Right lobe of liver (tissue), 6 donors: ENCODE measurements around the gene BBS1. TPM values are rescaled to one million over a fixed set of nuclear protein-coding genes. Genes with fewer than 3 reads are reported as not detected.

ENCODE experiments used
- ATAC-seq, 4 donors: fragments of 200-7000 bp; cut with Tn5 transposase; one replicate each; pipeline ENCODE4 v1.9.1; 2020; ENCODE audit warnings: mild to moderate bottlenecking in 4 of 4, moderate library complexity in 4 of 4
- DNase-seq, 3 donors: peaks; one replicate each; pipeline ENCODE4 v3.0.0-alpha.2; 2020
- H3K27ac ChIP-seq, 3 donors: fragments of 200-600 bp; one replicate each; pipeline ENCODE4 v1.8.0; 2022
- H3K27me3 ChIP-seq, 2 donors: fragments of 200-600 bp; one replicate each; pipeline ENCODE4 v1.8.0; 2022
- H3K36me3 ChIP-seq, 4 donors: fragments of 200-600 bp; sonication (generic) in 1 of 4; one replicate each; pipeline versions ENCODE4 v1.5.1 to v1.8.0; 2017 to 2022; ENCODE audit warnings: control low read depth in 1 of 4
- H3K4me1 ChIP-seq, 4 donors: fragments of 200-600 bp; sonication (generic) in 1 of 4; one replicate each; pipeline versions ENCODE4 v1.5.1 to v1.8.0; 2017 to 2022; ENCODE audit warnings: control low read depth in 1 of 4
- H3K4me3 ChIP-seq, 3 donors: fragments of 200-600 bp; one replicate each; pipeline ENCODE4 v1.8.0; 2022
- H3K9me3 ChIP-seq, 4 donors: fragments of 200-600 bp; sonication (generic) in 1 of 4; one replicate each; pipeline versions ENCODE4 v1.5.1 to v1.8.0; 2017 to 2022; ENCODE audit warnings: control low read depth in 1 of 4
- CTCF ChIP-seq, 4 donors: fragments of 200-600 bp in 3 of 4; fragments of 450-650 bp in 1 of 4; IDR thresholded peaks; one replicate each; pipeline versions ENCODE4 v1.5.1 to v1.8.0; 2016 to 2022; ENCODE audit warnings: antibody characterized with exemption in 4 of 4, mild to moderate bottlenecking in 2 of 4
- POLR2A ChIP-seq: fragments of 450-650 bp; IDR thresholded peaks from one replicate; pipeline ENCODE4 v1.6.1; 2017; ENCODE audit warnings: antibody characterized with exemption, mild to moderate bottlenecking
- WGBS: methylation state at CpG from one replicate; pipeline ENCODE4 v1.1.6; 2018; ENCODE audit warnings: low coverage, low lambda C conversion rate; ENCODE audit not compliant: insufficient coverage; ENCODE audit errors: missing lambda C conversion rate; 5-methylcytosine and 5-hydroxymethylcytosine counted together
- intact Hi-C, 2 donors: fragments of 100-400 bp; cut with DNase I; formaldehyde crosslinking; loops; one replicate each; pipeline versions ENCODE4 v1.11.2 to v1.14.1; 2022
- total RNA-seq, 6 experiments: library from RNA; depleted of rRNA in 2 of 6; stranded (reverse); fragments of >200 nt in 2 of 6; fragmentation: NEBNext Ultra II Directional in 3 of 6; extraction: Animal tissue kit (Norgen Biotek cat#: 25700) in 3 of 6; gene quantifications; one replicate each; pipeline versions ENCODE4 v1.1.0 to v1.2.4, GENCODE V29; 2016 to 2023
- donor health status: DM: no; HTN: yes; CAD: no.
- donor health status: DM: no; HTN: no; CAD: no.
- donor health status: DM: no; HTN: no; CAD: no.
- donor health status: DM: no; HTN: yes; CAD: no.
- donor health status: DM: no; HTN: yes; CAD: no.

Gene BBS1
- total RNA-seq, 6 experiments from 2014 or later: 6.2 to 18.1 (median 11.2) TPM

DNA sequence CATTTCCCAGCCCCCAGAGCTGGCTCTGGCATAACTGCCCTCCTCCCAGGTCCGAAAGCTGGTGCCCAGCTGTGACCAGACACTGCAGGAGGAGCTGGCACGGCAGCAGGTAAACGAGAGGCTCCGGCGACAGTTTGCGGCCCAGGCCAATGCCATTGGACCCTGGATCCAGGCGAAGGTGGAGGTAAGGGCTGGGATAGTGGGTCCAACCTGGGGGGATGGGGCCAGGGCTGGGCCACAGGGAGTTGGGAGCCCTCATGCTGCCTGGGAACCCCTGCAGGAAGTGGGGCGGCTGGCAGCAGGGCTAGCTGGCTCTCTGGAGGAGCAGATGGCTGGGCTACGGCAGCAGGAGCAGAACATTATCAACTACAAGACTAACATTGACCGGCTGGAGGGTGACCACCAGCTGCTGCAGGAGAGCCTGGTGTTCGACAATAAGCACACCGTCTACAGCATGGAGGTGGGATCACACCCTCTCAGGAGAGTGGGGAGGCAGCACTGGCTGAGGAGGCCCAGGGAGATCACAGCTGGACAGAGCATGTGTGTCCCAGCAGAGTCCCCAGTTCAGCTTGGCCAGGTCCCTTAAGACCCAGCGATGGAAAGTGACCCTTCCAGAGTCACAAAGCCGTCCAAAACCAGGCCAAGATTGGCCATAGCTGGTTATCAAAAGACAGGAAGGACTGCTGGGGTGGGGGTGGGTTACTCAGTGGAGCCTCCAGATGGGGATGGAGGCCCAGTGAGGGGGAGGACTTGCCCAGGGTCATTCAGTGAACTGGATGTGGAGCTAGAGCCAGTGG, 50.9 kb downstream of the BBS1 start:
- WGBS: no CpG with 5 or more reads among the region's 14 CpGs
- intact Hi-C loops: no loop called here
- Histone ChIP-seq H3K4me3 (no peak overlapping the region), H3K27me3 (no peaks in the 10 kb centered on the region), H3K36me3 (no peaks in the 10 kb centered on the region), H3K4me1 (peaks cover 0 to 4% (median 0%) of the 10 kb centered on the region in 4 donors), H3K27ac (no peak overlapping the region), H3K9me3 (no peaks in the 10 kb centered on the region)
- DNase-seq (no peak), ATAC-seq (no peak)
- TF ChIP-seq CTCF (IDR thresholded peaks at IDR 0.05) (no peak), POLR2A (no peak)

- H3K9me3 ChIP-seq: no peaks in the 10 kb centered on the region
- ATAC-seq: no peak
- WGBS: no CpG with 5 or more reads among the region's 9 CpGs
- TF ChIP-seq CTCF (IDR thresholded peaks at IDR 0.05) (no peak), POLR2A (no peak)
- H3K27ac ChIP-seq: no peak overlapping the region
- H3K4me3 ChIP-seq: no peak overlapping the region
- no peak for DNase-seq
- intact Hi-C loops: no loop called here
- no peaks in the 10 kb centered on the region for H3K27me3 ChIP-seq
- peaks cover 0 to 4% (median 0%) of the 10 kb centered on the region in 4 donors for H3K4me1 ChIP-seq
- H3K36me3 ChIP-seq: no peaks in the 10 kb centered on the region
Observed at GRCh38 chr11:66561975-66562248, 51.5 kb downstream of the BBS1 start.

DNA sequence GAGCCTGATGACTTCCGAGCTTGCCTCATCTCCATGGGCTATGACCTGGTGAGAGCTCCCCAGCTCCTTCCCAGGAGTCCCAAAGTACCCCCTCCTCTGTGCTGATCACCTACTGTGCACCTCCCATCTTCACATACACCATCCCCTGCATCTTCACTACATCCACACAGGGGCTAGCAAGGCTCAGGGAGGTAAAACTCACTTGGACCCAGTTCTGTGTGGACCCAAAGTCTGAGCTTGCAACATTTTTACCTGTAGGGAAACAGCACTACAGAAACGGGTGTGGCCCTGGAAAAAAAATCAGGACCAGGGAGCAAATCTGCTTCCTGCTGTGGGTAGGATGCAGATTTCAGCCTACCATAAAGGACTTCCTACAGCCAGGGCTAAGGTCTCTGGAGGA, 51.8 kb downstream of the BBS1 start:
- Histone ChIP-seq H3K27me3 (no peaks in the 10 kb centered on the region), H3K4me1 (peaks cover 0 to 4% (median 0%) of the 10 kb centered on the region in 4 donors), H3K4me3 (no peak overlapping the region), H3K9me3 (no peaks in the 10 kb centered on the region), H3K27ac (no peak overlapping the region), H3K36me3 (no peaks in the 10 kb centered on the region)
- DNase-seq: no peak
- ATAC-seq: no peak
- no peak for TF ChIP-seq CTCF (IDR thresholded peaks at IDR 0.05)
- TF ChIP-seq POLR2A: no peak
- intact Hi-C loops: no loop called here
- WGBS: 100% methylated on average over 1 of the region's 2 CpGs

- ATAC-seq: no peak
- Histone ChIP-seq H3K9me3 (no peaks in the 10 kb centered on the region), H3K27ac (no peak overlapping the region), H3K36me3 (no peaks in the 10 kb centered on the region), H3K4me3 (no peak overlapping the region), H3K27me3 (no peaks in the 10 kb centered on the region), H3K4me1 (peaks cover 0 to 8% (median 0%) of the 10 kb centered on the region in 4 donors)
- intact Hi-C loops: no loop called here
- TF ChIP-seq POLR2A (no peak), CTCF (IDR thresholded peaks at IDR 0.05) (no peak)
- WGBS: 90% methylated on average over 3 of the region's 20 CpGs
- no peak for DNase-seq
Observed at GRCh38 chr11:66562907-66563583, 52.6 kb downstream of the BBS1 start.
